HG03060 (cell line): ENCODE results near the gene RAP1B.

Source experiments
- ATAC-seq: cut with Tn5 transposase; IDR thresholded peaks from one replicate; pipeline ENCODE4 v1.9.1; 2021; ENCODE audit warnings: low read depth, moderate number of reproducible peaks; ENCODE audit not compliant: unreplicated experiment

RAP1B gene

DNA sequence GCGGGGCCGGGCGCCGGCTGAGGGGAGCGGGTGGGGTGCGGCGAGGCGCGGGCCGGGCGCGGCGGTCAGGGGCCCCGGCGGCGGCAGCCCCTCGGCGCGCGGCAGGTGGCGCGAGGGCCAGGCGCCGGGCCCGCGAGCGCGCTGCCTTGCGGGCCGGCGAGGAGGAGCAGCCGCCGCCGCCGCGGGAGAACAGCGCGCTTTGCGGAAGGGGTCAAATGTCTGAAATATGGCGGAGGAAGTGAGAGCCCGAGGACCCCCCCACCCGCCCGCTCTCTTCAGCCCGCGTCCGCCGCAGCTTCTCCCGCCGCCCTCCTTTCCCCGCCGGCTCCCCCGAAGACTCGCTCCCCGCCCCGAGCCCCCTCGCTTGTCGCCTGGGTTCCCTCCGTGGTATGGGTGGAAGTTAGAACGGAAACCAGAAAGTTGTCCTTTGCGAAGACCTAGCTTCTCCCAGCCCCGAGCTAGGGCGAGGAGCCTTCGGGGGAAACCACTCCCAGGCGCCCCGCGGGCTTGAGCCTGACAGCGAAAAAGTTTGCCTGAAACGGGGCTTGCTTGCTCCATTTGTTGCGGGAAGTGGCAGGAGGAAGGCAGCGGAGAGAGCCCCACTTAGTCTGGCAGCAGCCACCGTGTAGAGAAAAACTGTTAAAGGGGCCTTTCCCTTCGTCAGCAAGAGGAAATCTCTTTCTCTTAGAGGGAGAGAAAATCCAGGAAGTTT lies 551 bp downstream of the RAP1B start:
- no peak for ATAC-seq

DNA sequence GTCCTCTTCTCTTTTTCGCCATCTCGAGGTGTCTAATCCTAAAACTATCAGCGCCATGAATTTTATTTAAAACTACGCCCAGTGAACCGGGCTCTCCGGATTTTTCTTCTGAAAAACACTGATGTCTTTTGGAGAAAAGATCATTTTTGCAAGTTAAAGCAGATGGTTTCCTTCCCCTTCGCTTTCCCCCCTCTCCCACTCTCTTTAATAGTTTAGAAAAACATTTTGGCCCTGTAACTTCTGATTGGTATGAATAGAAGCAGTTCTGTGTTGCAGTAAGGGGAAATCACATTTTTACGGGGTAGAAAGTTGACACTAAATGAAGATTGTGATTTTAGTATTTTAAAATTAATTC lies 1.1 kb downstream of the RAP1B start:
- no peak for ATAC-seq

DNA sequence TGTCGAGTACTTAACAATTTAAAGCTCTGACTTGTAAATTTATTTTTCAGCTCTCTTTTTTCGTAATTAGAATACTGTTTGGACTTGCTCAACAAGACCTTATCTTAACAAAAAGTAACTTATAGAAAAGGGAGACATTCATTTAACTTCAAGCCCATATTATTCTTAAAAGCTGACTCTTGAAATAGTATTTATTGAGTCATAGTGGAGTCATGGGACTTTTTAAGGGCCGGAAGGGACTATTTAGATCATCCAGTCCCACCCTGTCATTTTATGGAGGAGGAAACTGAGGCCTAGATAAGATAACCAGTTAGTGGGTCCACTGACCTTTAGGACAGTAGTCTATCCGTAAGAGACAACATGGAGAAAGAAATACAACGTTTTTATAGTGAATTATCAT lies 1.5 kb downstream of the RAP1B start:
- ATAC-seq: no peak

DNA sequence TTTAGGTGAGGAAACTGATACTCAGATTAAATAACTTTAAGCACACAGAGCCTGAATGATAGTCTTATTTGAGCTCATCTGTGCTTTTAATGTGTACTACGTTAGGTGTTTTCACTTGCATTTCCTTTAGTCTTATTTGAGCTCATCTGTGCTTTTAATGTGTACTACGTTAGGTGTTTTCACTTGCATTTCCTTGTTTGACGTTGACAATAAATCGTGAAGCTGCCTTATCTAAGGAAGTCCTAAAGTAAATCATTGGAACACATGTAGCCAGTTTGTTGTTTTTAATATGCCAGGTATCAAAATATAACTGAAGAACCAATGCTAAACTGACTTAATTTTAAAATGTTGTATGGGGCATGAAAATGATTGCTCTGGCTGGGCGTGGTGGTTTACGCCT lies 2.0 kb downstream of the RAP1B start:
- ATAC-seq: no peak

DNA sequence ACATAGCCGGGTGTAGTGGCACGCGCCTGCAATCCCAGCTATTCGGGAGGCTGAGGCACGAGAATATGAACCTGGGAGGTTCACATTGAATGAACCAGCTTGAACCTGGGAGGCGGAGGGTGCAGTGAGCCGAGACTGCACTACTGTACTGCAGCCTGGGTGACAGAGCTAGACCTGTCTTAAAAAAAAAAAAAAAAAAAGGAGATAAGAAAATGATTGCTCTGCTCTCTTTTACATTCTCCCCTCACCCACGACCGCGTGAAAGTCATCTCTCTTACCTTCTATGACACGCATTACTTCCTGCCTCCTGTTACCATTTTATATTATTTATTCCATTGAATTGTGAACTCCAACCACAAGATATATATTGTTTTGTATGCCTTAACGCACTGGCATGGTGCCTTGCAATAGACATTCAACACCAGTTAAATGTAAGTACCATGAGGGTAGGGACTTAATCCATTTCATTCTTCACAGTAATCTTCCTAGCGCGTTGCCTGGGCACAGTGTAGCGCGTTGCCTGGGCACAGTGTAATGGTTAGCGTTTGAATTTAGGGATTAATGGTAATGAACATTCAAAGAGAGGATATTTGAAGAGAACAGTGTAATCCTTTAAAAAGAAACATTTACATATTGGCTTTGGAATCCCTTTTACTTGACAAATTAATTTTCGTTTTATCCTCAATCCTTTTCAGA lies 2.7 kb downstream of the RAP1B start:
- ATAC-seq: no peak

DNA sequence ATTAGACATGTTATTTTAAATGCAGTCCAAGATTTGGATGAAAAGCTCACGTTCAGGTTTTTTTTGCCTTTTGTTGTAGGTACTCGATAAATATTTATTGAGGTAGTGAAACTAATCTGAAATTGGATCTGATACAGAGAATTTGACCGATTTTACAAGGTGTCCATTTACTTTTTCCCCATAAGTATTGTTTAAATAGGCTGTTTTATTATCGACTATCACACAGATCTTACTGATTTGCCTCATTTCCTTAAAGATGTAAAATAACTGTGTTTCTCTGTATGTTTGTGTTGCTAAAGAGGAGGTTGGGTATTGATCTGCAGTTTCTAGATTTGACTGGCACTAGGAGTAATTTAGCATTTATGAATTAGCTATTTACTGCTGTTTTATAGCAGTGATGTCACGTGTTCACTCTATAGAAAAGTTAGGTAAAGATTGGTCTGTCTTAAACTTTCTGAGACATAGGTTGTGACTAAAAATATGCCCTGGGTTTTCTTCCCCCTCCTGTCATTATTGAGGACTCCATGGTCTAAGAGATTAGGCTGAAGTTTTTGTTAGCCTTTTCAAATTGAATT lies 3.5 kb downstream of the RAP1B start:
- no peak for ATAC-seq

DNA sequence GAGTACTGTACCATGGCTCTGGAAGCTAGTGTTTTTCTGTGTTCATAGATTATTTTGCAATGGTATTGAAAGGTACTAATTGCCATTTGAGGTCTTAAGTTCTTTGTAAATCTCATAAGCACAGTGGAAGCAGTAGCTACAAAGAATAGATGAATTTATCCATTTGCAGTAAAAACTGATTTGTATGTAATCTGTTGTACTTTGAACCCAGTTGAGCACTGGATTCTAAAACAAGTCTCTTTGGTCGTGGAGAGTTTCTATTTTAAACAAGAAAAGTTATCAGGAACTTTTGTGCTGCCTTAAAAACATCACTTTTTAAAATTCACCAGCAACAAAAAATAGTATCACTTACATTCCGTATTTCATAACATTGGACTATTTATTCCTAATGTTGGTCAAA lies 4.1 kb downstream of the RAP1B start:
- no peak for ATAC-seq

DNA sequence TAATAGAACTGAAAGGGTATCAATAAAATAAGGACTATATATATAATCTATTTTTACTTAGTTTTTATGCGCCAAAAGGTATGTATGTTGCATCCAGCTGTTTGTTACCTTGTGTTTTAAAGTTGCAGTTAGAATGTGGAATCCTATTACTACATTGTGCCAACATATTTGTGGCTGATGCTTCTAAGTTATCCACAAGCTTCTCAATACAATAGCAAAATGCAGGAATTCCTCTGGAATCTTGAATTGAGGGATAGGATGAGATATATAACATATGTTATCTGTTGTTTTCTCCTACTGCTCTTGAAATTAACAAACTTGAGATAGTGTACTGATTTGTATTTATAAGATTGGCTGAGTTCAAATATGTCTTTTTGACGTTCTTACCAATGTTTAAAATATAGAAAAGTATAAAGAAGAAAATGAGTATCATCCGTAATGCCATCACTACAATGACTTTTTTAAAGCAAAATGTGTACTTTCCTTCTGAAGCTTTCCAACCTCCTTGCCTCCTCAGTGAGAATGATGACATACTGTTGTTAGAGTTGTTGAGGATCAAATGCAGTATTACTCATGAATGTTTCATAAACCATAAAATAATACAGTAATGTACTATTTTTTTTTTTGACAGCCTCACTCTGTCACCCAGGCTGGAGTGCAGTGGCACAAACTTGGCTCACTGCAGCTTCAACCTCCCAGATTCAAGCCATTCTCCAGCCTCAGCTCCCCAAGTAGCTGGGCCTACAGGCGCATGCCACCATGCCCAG lies 6.6 kb downstream of the RAP1B start:
- no peak for ATAC-seq

DNA sequence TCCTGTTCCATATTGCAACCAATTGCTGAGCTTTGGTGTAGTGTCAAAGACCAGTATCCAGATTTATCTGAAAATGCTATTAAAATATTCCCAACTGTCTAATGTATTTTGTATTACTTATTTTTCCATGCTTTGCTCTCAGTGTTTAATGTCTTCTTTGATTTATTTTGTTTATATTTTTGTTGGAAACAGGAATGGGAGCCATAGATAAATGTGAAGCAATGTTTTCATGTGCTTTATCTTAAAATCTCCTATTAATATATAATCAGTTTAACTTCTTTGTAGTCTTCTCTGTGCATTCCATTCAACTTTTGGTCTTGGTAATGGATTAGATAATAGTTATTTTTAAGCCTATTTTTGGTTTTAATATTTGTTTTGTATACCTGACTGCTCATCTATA lies 8.8 kb downstream of the RAP1B start:
- no peak for ATAC-seq

DNA sequence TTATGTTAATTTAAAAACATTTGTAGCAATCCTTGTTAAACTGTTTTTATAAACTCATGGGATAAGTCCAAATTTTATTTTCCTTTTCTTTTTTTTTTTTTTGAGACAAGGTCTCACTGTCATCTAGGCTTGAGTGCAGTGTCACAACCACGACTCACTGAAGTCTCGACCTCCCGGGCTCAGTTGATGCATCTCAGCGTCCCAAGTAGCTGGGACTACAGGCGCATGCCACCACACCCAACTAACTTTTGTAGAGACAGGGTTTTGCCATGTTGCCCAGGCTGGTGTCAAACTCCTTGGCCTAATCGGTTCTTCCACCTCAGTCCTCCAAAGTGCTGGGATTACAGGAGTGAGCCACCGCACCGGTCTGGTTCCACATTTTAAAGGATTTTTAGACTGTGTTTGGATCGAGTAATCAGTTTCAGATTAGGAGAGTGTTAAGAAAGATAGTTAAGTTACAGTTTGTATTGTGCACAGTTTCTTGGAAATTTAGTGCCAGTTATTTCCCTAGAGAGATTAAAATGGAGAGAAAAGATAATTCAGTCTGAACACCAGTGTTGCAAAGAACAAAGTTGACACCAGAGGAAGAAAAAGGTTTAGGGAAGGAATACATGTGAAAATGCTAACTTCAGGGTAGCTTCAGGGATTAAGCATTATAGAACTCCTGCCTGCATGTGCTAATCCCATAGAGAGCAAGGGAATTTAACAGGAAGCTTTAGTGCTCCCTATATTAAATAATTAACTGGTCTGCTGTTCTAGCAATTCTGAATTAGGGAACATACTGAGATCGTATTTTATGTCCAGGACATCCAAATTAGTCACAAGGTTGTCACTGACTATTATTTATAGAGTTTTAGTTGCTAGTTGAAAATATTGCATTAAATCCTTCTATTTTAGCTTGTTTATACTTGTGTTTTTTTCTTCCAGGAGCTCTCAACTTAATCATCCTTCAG lies 10.1 kb downstream of the RAP1B start:
- ATAC-seq: no peak

DNA sequence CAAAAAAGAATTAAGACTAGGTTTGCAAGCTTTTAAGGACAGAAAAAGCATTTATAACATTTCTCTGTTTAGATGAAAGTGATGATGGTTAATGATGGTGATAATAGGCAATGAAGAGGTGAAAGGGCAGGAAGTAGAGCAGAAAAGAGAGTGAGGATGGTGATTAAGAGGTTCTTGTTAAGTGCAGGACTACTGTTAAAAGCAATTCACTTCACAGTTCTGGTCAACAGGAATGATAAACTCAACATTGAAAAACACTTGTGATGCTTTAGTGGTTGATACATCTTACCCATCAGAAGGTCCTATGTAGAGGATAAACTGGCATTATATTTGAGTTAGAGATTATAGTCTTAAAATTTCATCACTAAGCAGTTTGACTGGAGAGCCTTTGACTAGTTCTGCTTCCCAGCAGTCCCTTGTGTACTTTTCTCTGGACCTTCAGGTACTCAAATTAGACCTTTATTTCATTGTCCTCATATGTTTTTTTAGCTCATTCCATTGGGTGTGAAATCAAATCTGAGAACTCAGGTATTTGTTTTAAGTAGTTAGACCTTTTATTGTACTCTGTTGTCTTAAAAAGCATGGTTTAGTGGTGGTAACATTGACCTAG lies 10.9 kb downstream of the RAP1B start:
- no peak for ATAC-seq

DNA sequence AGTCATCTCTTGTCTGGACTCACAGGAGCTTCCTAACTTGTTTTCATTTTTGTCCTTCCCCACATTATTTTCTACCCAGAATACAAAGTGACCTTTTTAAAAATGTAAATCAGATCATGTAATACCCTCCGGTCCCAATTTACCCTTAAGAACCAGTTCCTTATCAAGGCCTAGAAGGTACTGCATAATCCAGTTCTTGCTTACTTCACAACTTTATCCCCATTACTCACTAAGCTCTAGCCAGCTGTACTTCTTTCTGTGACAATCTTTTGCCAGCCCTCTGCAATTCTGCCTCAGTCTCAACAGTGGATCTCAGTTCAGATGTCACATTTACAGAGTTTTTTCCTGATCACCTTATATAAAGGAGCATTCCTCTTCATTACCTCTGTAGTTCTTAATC lies 11.6 kb downstream of the RAP1B start:
- no peak for ATAC-seq

DNA sequence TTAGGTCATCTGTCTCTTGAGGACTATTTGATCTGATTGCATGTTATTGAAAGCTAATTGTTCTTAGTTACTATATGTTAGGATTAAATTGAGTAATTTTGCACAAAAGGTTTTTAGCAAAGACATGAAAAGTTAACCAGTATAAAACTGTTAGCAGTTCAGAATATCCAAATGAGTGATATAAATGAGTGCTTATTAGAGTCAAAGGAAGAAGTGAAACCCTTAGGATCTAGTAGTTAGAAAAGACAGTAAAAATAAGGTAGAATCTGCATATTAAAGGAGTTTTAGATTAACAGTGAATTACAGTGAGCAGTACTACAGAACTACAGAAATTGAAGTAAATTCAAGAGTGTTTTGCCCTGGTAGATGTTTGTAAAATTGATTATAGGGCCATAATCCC lies 12.4 kb downstream of the RAP1B start:
- no peak for ATAC-seq

DNA sequence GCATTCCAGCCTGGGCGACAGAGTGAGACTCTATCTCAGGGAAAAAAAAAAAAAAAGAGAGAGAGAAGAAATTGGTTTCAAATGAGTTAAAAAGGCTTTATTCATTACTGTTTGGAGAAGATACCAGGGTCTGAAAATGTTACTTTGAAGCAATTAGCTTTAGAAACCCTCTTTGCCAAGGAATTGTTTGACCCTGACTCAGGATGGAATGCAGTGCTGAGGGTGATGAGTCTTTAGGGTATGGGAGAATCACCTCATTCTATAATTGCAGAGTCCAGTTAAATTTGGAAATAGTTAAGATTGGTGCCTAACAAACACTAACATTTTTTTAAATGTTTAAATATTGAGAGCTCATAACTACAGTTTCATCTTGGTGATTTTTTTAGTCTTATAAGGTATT lies 13.3 kb downstream of the RAP1B start:
- no peak for ATAC-seq

DNA sequence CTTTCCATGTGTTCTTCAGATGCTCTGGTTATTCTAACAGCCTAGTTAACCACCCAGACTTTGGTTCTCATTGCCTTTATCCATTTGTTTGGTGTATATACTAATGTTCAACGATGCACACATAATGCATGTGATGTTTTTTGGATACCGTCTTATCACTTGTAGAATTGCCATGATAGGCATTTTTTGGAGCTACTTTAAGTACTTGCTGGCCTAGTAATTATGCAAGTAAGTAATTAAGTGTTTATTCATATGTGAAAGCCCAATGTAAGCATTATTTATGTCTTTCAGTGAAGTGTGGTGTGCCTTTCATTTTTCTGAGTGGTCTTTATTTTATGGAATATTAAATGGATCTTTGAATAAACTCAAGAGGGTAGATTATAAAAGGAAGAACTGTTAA lies 14.2 kb downstream of the RAP1B start:
- ATAC-seq: no peak

DNA sequence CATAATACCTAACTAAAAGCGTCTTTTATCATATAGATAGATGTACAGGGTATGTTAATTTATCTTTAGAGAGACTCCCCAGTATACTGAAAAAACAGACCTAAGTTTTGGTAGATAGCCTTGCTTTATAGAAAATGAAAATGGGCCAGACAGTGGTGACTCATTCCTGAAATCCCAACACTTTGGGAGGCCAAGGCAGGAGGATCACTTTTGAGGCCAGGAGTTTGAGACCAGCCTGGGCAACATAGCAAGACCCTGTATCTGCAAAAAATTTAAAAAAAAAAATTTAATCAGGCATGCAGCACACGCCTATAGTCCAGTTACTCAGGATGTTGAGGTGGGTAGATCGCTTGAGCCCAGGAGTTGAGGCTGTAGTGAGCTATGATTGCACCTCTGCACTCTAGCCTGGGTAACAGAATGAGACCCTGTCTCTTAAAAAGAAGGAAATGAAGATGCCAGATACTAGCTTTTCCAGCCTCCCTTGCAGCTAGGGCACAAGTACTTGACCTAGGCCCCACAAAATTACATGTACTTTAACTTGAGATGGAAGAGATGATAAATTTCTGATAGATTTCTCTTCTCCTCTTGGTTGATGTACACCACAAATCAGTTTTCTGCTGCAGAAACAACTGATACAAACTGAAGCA lies 17.1 kb downstream of the RAP1B start:
- ATAC-seq: no peak

DNA sequence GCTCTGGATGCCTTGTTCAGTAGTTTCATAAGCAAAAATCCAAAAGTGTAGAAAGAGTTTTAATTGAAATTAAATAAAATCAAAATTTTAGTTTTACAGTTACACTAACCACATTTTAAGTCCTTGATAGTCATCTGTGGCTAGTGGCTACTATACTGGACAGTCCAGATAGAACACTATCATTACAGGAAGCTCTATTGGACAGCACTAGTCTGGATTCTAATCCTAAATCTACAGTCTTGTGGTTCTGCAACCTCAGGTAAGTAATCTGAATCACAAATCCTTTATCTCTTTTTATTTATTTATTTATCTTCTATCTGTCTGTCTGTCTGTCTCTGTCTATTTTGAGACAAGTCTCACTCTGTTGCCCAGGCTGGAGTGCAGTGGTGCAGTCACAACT lies 18.0 kb downstream of the RAP1B start:
- ATAC-seq: no peak

DNA sequence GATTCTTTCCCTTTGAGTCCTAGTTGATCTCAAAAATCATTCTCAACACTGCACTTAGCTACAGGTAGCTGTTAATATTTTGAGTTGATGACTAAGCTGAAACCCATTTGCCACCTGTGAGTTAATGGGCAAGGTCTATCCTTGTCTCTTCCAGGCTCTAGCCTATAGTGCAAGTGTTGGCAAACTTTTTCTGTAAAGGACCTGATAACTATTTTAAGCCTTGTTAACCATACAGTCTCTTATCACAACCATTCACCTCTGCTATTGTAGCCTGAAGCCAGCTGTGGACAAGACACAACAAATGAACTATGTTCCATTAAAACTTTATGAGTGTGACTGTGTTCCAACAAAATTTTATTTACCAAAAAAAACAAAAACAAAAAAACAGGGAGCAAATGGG lies 19.4 kb downstream of the RAP1B start:
- no peak for ATAC-seq

DNA sequence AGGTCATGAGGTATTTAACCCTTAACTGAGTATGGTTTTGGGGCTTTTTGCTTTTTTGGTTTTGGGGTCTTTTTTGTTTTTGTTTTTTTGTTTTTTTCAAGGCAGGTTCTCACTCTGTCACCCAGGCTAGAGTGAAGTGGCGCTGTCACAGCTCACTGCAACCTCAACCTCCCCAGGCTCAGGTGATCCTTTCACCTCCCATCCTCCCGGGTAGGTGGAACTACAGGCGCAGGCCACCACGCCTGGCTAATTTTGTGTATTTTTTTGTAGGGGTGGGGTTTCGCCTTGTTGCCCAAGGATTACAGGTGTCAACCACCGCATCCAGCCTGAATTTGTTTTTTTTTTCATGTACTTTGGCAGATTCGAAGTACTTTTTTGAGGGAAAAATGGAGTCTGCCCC lies 19.9 kb downstream of the RAP1B start:
- ATAC-seq: no peak
